CD8-positive, alpha-beta memory T cell (primary cell): ENCODE results near the gene CCL20. TPM values are rescaled to one million over a fixed set of nuclear protein-coding genes. Genes with fewer than 3 reads are reported as not detected.

ENCODE experiments used
- CTCF ChIA-PET: fragments of 350-600 bp; sonication (Branson Sonifier 250); formaldehyde crosslinking; loops from one replicate; lab custom pipeline; 2021; ENCODE audit warnings: antibody characterized with exemption; lab: Charles Lee
- POLR2A ChIA-PET: fragments of 350-600 bp; sonication (Branson Sonifier 250); formaldehyde crosslinking; loops from one replicate; lab custom pipeline; 2021; ENCODE audit warnings: antibody characterized with exemption; lab: Charles Lee
- DNase-seq, 5 donors: peaks; one replicate each; pipeline versions ENCODE4 v3.0.0 to v3.0.0-alpha.2; 2020 to 2022; ENCODE audit warnings: mixed read lengths in 1 of 5
- H3K27ac ChIP-seq: one replicate; pipeline ENCODE4 v1.7.0; 2013; ENCODE audit warnings: low read depth, mild to moderate bottlenecking, low read length, moderate library complexity
- H3K27me3 ChIP-seq: 2 replicates; pipeline ENCODE4 v1.7.0; 2013; ENCODE audit warnings: low read length, mild to moderate bottlenecking; ENCODE audit not compliant: insufficient read depth, poor library complexity, severe bottlenecking
- H3K36me3 ChIP-seq: 2 replicates; pipeline ENCODE4 v1.7.0; 2013; ENCODE audit warnings: mild to moderate bottlenecking, low read length, moderate library complexity; ENCODE audit not compliant: insufficient read depth
- H3K4me1 ChIP-seq: 2 replicates; pipeline ENCODE4 v1.7.0; 2013; ENCODE audit warnings: mild to moderate bottlenecking, low read length, moderate library complexity; ENCODE audit not compliant: insufficient read depth
- H3K4me3 ChIP-seq: 2 replicates; pipeline ENCODE4 v1.7.0; 2013; ENCODE audit warnings: mild to moderate bottlenecking, low read length
- H3K9me3 ChIP-seq: 2 replicates; pipeline ENCODE4 v1.7.0; 2013; ENCODE audit warnings: mild to moderate bottlenecking, low read length
- H3K27ac Mint-ChIP-seq, 8 donors: one replicate each; pipeline ENCODE4 v1.8.0; 2020 to 2021; ENCODE audit warnings: mixed read lengths in 8 of 8, mild to moderate bottlenecking in 6 of 8, inconsistent platforms in 3 of 8, moderate library complexity in 3 of 8
- H3K27me3 Mint-ChIP-seq, 2 donors: one replicate each; pipeline ENCODE4 v1.8.0; 2020 to 2021; ENCODE audit warnings: mixed read lengths in 2 of 2, mild to moderate bottlenecking in 1 of 2, moderate library complexity in 1 of 2
- H3K36me3 Mint-ChIP-seq, 3 donors: one replicate each; pipeline ENCODE4 v1.8.0; 2020 to 2021; ENCODE audit warnings: mixed read lengths in 3 of 3, inconsistent platforms in 1 of 3, mild to moderate bottlenecking in 1 of 3
- H3K4me1 Mint-ChIP-seq, 3 donors: one replicate each; pipeline ENCODE4 v1.8.0; 2020 to 2021; ENCODE audit warnings: mixed read lengths in 3 of 3, inconsistent platforms in 1 of 3, mild to moderate bottlenecking in 1 of 3
- H3K4me3 Mint-ChIP-seq, 7 donors: one replicate each; pipeline ENCODE4 v1.8.0; 2020 to 2021; ENCODE audit warnings: mixed read lengths in 7 of 7, mild to moderate bottlenecking in 6 of 7, moderate library complexity in 4 of 7, inconsistent platforms in 2 of 7
- H3K9me3 Mint-ChIP-seq, 5 donors: one replicate each; pipeline ENCODE4 v1.8.0; 2020 to 2022; ENCODE audit warnings: mixed read lengths in 5 of 5, mild to moderate bottlenecking in 3 of 5, moderate library complexity in 2 of 5, inconsistent platforms in 1 of 5
- polyA plus RNA-seq: library from polyadenylated mRNA; unstranded; fragments of 300-500 nt; fragmentation: Illumina TruSeq; gene quantifications from one replicate; pipeline ENCODE4 v1.2.3, GENCODE V29; 2021
- total RNA-seq, 2 experiments: library from RNA; stranded (reverse); gene quantifications; one replicate each; pipeline ENCODE4 v1.2.3, GENCODE V29; 2021

CCL20 gene, protein sequence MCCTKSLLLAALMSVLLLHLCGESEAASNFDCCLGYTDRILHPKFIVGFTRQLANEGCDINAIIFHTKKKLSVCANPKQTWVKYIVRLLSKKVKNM
- total RNA-seq (1 to 10 TPM; 3.5 to 5.0 TPM), polyA plus RNA-seq (0.63 TPM)

- no peak within 1 kb of the TSS for H3K4me3 ChIP-seq
These were observed at the start of gene CCL20 for GRCh38 chr2:227813562-227814353. Gene CCL20 (plus strand): TSS chr2:227813842. CDS start chr2:227813912, 70 bp downstream.

DNA sequence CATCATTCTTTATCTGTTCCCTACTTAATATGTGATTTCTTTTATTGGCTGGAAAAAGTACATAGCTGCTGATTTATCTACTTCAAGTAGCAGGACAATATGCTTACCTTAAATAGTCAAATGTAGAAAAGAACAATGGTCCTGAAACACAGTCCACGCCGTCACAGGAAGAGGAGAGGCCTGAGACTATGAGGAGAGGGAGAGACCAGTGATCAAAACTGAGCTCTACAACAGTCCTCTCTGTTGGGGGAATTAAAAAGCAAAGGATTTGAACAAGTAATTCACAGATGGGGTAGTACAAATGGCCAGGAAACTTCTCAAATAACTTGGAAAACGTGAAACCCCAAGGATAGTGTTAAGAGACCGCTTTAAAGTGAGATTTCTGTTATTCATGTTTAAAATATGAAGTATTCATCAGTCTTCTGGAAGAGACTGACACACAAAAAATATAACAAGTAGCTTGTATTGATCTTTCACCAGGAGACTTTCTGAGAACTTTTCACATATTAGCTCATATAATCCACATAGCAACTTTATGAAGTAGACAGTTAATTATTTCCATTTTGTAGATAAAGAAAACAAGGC is 47.8 kb upstream of the CCL20 start:
- Mint-ChIP-seq H3K4me1 (peaks cover 0 to 5% (median 2%) of the 10 kb centered on the region in 3 donors), H3K27ac (peak overlapping the region in 2 of 8 donors; percentile 8 to 23), H3K9me3 (no peaks in the 10 kb centered on the region), H3K36me3 (no peaks in the 10 kb centered on the region), H3K27me3 (peaks cover 0 to 4% of the 10 kb centered on the region in 2 donors), H3K4me3 (no peak overlapping the region)
- H3K4me1 ChIP-seq, result no peaks in the 10 kb centered on the region
- ChIA-PET CTCF (interaction anchor here (0.7 to 1.5 kb wide), 11 partner anchors 9 to 733 kb away, joined by 3 to 5 read pairs (median 3); no protein-coding TSS in a partner anchor), POLR2A (no interaction called here)
- no peaks in the 10 kb centered on the region for H3K27me3 ChIP-seq
- H3K27ac ChIP-seq, result no peak overlapping the region
- no peak for DNase-seq
- H3K36me3 ChIP-seq, result no peaks in the 10 kb centered on the region
- no peaks in the 10 kb centered on the region for H3K9me3 ChIP-seq
- no peak overlapping the region for H3K4me3 ChIP-seq

More at GRCh38 chr2:227813562-227814353, at the start of gene CCL20:
- Histone ChIP-seq H3K27me3 (no peaks in the 10 kb centered on the region), H3K36me3 (no peaks in the 10 kb centered on the region), H3K9me3 (no peaks in the 10 kb centered on the region), H3K27ac (no peak within 1 kb of the TSS), H3K4me1 (no peaks in the 10 kb centered on the region)
- Mint-ChIP-seq H3K36me3 (peaks cover 0 to 5% (median 0%) of the 10 kb centered on the region in 3 donors), H3K4me3 (peak within 1 kb of the TSS in 6 of 7 donors; percentile 66 to 87 (median 76)), H3K27me3 (peaks cover 3 to 22% of the 10 kb centered on the region in 2 donors), H3K27ac (peak within 1 kb of the TSS in 7 of 8 donors; percentile 77 to 96 (median 90)), H3K9me3 (no peaks in the 10 kb centered on the region), H3K4me1 (peaks cover 4 to 33% (median 15%) of the 10 kb centered on the region in 3 donors)
- POLR2A ChIA-PET, result no interaction called here
- CTCF ChIA-PET, result no interaction called here
- peak in 1 of 5 donors; percentile 10 for DNase-seq

- H3K27me3 Mint-ChIP-seq, result peaks cover 0 to 4% of the 10 kb centered on the region in 2 donors
- H3K27ac Mint-ChIP-seq, result peak overlapping the region in 1 of 8 donors; percentile 8
- H3K4me1 Mint-ChIP-seq, result peaks cover 0 to 5% (median 2%) of the 10 kb centered on the region in 3 donors
- H3K27ac ChIP-seq, result no peak overlapping the region
- H3K4me3 ChIP-seq, result no peak overlapping the region
- H3K27me3 ChIP-seq, result no peaks in the 10 kb centered on the region
- CTCF ChIA-PET, result interaction anchor here (0.7 to 1.5 kb wide), 10 partner anchors 8 to 734 kb away, joined by 3 to 5 read pairs (median 3); no protein-coding TSS in a partner anchor
- POLR2A ChIA-PET, result no interaction called here
- H3K9me3 Mint-ChIP-seq, result no peaks in the 10 kb centered on the region
- peak; percentile 26 to 63 (median 43) for DNase-seq
- H3K36me3 ChIP-seq, result no peaks in the 10 kb centered on the region
- no peaks in the 10 kb centered on the region for H3K9me3 ChIP-seq
- no peak overlapping the region for H3K4me3 Mint-ChIP-seq
- no peaks in the 10 kb centered on the region for H3K4me1 ChIP-seq
- H3K36me3 Mint-ChIP-seq, result no peaks in the 10 kb centered on the region
These were observed 47.2 kb upstream of the CCL20 start for GRCh38 chr2:227766373-227766883.

- H3K9me3 Mint-ChIP-seq, result no peaks in the 10 kb centered on the region
- no peaks in the 10 kb centered on the region for H3K36me3 Mint-ChIP-seq
- no peak overlapping the region for H3K4me3 Mint-ChIP-seq
- Histone ChIP-seq H3K36me3 (no peaks in the 10 kb centered on the region), H3K27me3 (no peaks in the 10 kb centered on the region), H3K4me1 (no peaks in the 10 kb centered on the region), H3K9me3 (no peaks in the 10 kb centered on the region), H3K27ac (no peak overlapping the region), H3K4me3 (no peak overlapping the region)
- ChIA-PET POLR2A (no interaction called here), CTCF (no interaction called here)
- no peak overlapping the region for H3K27ac Mint-ChIP-seq
- peaks cover 0 to 5% (median 2%) of the 10 kb centered on the region in 3 donors for H3K4me1 Mint-ChIP-seq
- DNase-seq, result no peak
- peaks cover 0 to 2% of the 10 kb centered on the region in 2 donors for H3K27me3 Mint-ChIP-seq
These were observed 45.8 kb upstream of the CCL20 start for GRCh38 chr2:227767830-227768229.

GRCh38 chr2:227772197-227772661 is 41.4 kb upstream of the CCL20 start:
- Histone ChIP-seq H3K9me3 (no peaks in the 10 kb centered on the region), H3K4me3 (no peak overlapping the region), H3K27ac (no peak overlapping the region), H3K27me3 (no peaks in the 10 kb centered on the region), H3K36me3 (no peaks in the 10 kb centered on the region), H3K4me1 (no peaks in the 10 kb centered on the region)
- H3K36me3 Mint-ChIP-seq, result no peaks in the 10 kb centered on the region
- H3K27ac Mint-ChIP-seq, result peak overlapping the region in 1 of 8 donors; percentile 51
- peaks cover 0 to 9% (median 5%) of the 10 kb centered on the region in 3 donors for H3K4me1 Mint-ChIP-seq
- H3K9me3 Mint-ChIP-seq, result no peaks in the 10 kb centered on the region
- no peak overlapping the region for H3K4me3 Mint-ChIP-seq
- H3K27me3 Mint-ChIP-seq, result no peaks in the 10 kb centered on the region
- CTCF ChIA-PET, result no interaction called here
- DNase-seq, result no peak
- POLR2A ChIA-PET, result no interaction called here

- H3K9me3 ChIP-seq, result no peaks in the 10 kb centered on the region
- Mint-ChIP-seq H3K9me3 (no peaks in the 10 kb centered on the region), H3K4me1 (peaks cover 0 to 9% (median 5%) of the 10 kb centered on the region in 3 donors), H3K4me3 (no peak overlapping the region), H3K27ac (no peak overlapping the region), H3K36me3 (no peaks in the 10 kb centered on the region), H3K27me3 (no peaks in the 10 kb centered on the region)
- POLR2A ChIA-PET, result no interaction called here
- H3K4me1 ChIP-seq, result no peaks in the 10 kb centered on the region
- H3K4me3 ChIP-seq, result no peak overlapping the region
- no peak for DNase-seq
- no peaks in the 10 kb centered on the region for H3K27me3 ChIP-seq
- CTCF ChIA-PET, result no interaction called here
- no peak overlapping the region for H3K27ac ChIP-seq
- no peaks in the 10 kb centered on the region for H3K36me3 ChIP-seq
These were observed 40.7 kb upstream of the CCL20 start for GRCh38 chr2:227772932-227773331.

DNA sequence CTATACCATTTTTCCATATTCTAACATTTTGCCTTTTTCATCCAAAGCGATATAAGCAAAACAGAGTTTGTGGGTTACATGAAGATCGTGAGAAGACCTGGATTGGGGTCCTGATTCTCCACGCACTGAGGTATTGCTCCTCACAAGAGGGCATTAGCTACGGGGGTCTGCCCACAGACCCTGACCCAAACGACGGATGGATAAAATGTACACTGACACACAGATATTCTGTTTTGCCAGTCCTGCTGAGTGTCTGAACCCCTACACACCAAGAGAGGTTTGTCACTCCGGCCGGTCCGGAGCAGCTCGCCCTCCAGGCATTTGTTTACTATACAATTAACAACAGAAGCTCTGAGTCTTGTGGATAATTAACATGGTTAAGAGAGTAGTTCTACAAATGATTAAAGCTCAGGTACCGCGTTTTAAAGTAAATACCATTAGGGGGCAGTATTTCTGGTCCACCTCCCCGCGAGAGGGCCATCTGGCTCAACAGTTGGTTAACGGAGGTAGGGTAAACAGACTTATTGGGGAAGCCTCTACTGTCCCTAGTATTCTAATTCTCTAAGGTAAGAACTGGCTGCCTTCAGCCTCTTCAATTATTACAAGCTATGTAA is 39.5 kb upstream of the CCL20 start:
- Mint-ChIP-seq H3K27ac (peak overlapping the region in 1 of 8 donors; percentile 76), H3K4me3 (no peak overlapping the region), H3K27me3 (peaks cover 0 to 4% of the 10 kb centered on the region in 2 donors), H3K4me1 (peaks cover 0 to 9% (median 5%) of the 10 kb centered on the region in 3 donors), H3K36me3 (no peaks in the 10 kb centered on the region), H3K9me3 (no peaks in the 10 kb centered on the region)
- H3K27ac ChIP-seq, result no peak overlapping the region
- no peak for DNase-seq
- no peaks in the 10 kb centered on the region for H3K9me3 ChIP-seq
- POLR2A ChIA-PET, result no interaction called here
- no peaks in the 10 kb centered on the region for H3K4me1 ChIP-seq
- H3K27me3 ChIP-seq, result no peaks in the 10 kb centered on the region
- no peaks in the 10 kb centered on the region for H3K36me3 ChIP-seq
- CTCF ChIA-PET, result interaction anchor here (1.0 to 1.6 kb wide), 2 partner anchors 8 to 9 kb away, joined by 3 to 5 read pairs; no protein-coding TSS in a partner anchor
- H3K4me3 ChIP-seq, result no peak overlapping the region
